Measurements from ENCODE around the gene PCGF6. TPM values are rescaled to one million over a fixed set of nuclear protein-coding genes. Genes with fewer than 3 reads are reported as not detected.
A peak's percentile ranks its signal among the peaks of the same experiment; 100 is the strongest.

PCGF6 gene
- total and polyA plus RNA-seq, 8 donors, result 5.6 to 51.0 (median 13.2) TPM; not detected in 1

GRCh38 chr10:103396067-103396788 lies 45.3 kb upstream of the PCGF6 start, which contains the start of the genes ATP5MK and PDCD11:
Gene ATP5MK (minus strand): TSS chr10:103396475. CDS start chr10:103392457, 4,018 bp downstream.
Gene PDCD11 (plus strand): TSS chr10:103396626. CDS start chr10:103398427, 1,801 bp downstream.
- peak; percentile 99 to 100 for DNase-seq
- Histone ChIP-seq H3K4me3 (peak within 1 kb of the TSS; percentile 78 to 96 (median 89)), H3K27ac (peak within 1 kb of the TSS; percentile 81 to 90 (median 88)), H3K36me3 (peaks cover 29 to 49% (median 46%) of the 10 kb centered on the region in 4 donors), H3K27me3 (no peaks in the 10 kb centered on the region), H3K9me3 (no peaks in the 10 kb centered on the region), H3K4me1 (peaks cover 25 to 53% (median 43%) of the 10 kb centered on the region in 4 donors)
- intact Hi-C loops (cut with DNase I; ENCODE audit: low total_unique reads), result no loop called here
- 0 to 1% (median 0%) methylated on average over 23 to 56 of the region's 56 CpGs for WGBS, 5 donors
- peak; percentile 37 for TF ChIP-seq EP300 (IDR thresholded peaks at IDR 0.05)
- no peak for TF ChIP-seq CTCF (IDR thresholded peaks at IDR 0.05)
- peak in 1 of 4 donors; percentile 35 for TF ChIP-seq POLR2A (IDR thresholded peaks at IDR 0.05)
- TF ChIP-seq POLR2AphosphoS5 (IDR thresholded peaks at IDR 0.05), result peak; percentile 78 to 94 (median 89)

- H3K27me3 ChIP-seq, result no peaks in the 10 kb centered on the region
- peaks cover 25 to 53% (median 43%) of the 10 kb centered on the region in 4 donors for H3K4me1 ChIP-seq
- WGBS, 5 donors, result 1 to 4% (median 3%) methylated on average over 11 of the region's 11 CpGs
- no peak for DNase-seq
- peaks cover 32 to 49% (median 46%) of the 10 kb centered on the region in 4 donors for H3K36me3 ChIP-seq
- H3K9me3 ChIP-seq, result no peaks in the 10 kb centered on the region
- H3K27ac ChIP-seq, result peak overlapping the region; percentile 81 to 90 (median 88)
- no peak for TF ChIP-seq POLR2AphosphoS5 (IDR thresholded peaks at IDR 0.05)
- TF ChIP-seq POLR2A (IDR thresholded peaks at IDR 0.05), result no peak
- TF ChIP-seq CTCF (IDR thresholded peaks at IDR 0.05), result no peak
- TF ChIP-seq EP300 (IDR thresholded peaks at IDR 0.05), result no peak
- H3K4me3 ChIP-seq, result peak overlapping the region; percentile 78 to 96 (median 89)
- intact Hi-C loops (cut with DNase I; ENCODE audit: low total_unique reads), result no loop called here
Observed at GRCh38 chr10:103395754-103396066, 44.8 kb upstream of the PCGF6 start.

- WGBS, 5 donors, result 88 to 91% (median 89%) methylated on average over 14 of the region's 14 CpGs
- no peaks in the 10 kb centered on the region for H3K9me3 ChIP-seq
- no peak overlapping the region for H3K27ac ChIP-seq
- no peak for DNase-seq
- H3K27me3 ChIP-seq, result no peaks in the 10 kb centered on the region
- TF ChIP-seq POLR2A (IDR thresholded peaks at IDR 0.05) (no peak), CTCF (IDR thresholded peaks at IDR 0.05) (no peak), EP300 (IDR thresholded peaks at IDR 0.05) (no peak), POLR2AphosphoS5 (IDR thresholded peaks at IDR 0.05) (no peak)
- H3K4me1 ChIP-seq, result peaks cover 25 to 53% (median 43%) of the 10 kb centered on the region in 4 donors
- H3K36me3 ChIP-seq, result peaks cover 33 to 49% (median 46%) of the 10 kb centered on the region in 4 donors
- no peak overlapping the region for H3K4me3 ChIP-seq
- intact Hi-C loops (cut with DNase I; ENCODE audit: low total_unique reads), result no loop called here
Observed at GRCh38 chr10:103394180-103394579, 43.2 kb upstream of the PCGF6 start.

- WGBS, 5 donors, result 91 to 95% (median 95%) methylated on average over 5 of the region's 5 CpGs
- DNase-seq, result no peak
- Histone ChIP-seq H3K4me1 (no peaks in the 10 kb centered on the region), H3K4me3 (no peak overlapping the region), H3K36me3 (peaks cover 24 to 98% (median 93%) of the 10 kb centered on the region in 4 donors), H3K27ac (no peak overlapping the region), H3K27me3 (no peaks in the 10 kb centered on the region), H3K9me3 (no peaks in the 10 kb centered on the region)
- intact Hi-C loops (cut with DNase I; ENCODE audit: low total_unique reads), result no loop called here
- TF ChIP-seq EP300 (IDR thresholded peaks at IDR 0.05), result no peak
- TF ChIP-seq CTCF (IDR thresholded peaks at IDR 0.05), result no peak
- no peak for TF ChIP-seq POLR2AphosphoS5 (IDR thresholded peaks at IDR 0.05)
- TF ChIP-seq POLR2A (IDR thresholded peaks at IDR 0.05), result no peak
Observed at GRCh38 chr10:103382769-103383168, 31.8 kb upstream of the PCGF6 start.
